PC-3 (cell line): ENCODE data around the gene YIF1B.

Experiments
- EZH2 ChIP-seq: fragments of 300-600 bp; sonication (generic); IDR thresholded peaks from one replicate; pipeline ENCODE4 v1.6.1; 2017; ENCODE audit warnings: antibody characterized with exemption, mild to moderate bottlenecking, low read length; ENCODE audit not compliant: unreplicated experiment
- TF ChIP-seq, protein P1 (sequence below): fragments of 300-600 bp; sonication (generic); conservative IDR thresholded peaks from 2 replicates; pipeline ENCODE4 v1.5.1; 2017; ENCODE audit warnings: antibody characterized with exemption, low read depth, mild to moderate bottlenecking, low read length

- TF ChIP-seq, protein P1, sequence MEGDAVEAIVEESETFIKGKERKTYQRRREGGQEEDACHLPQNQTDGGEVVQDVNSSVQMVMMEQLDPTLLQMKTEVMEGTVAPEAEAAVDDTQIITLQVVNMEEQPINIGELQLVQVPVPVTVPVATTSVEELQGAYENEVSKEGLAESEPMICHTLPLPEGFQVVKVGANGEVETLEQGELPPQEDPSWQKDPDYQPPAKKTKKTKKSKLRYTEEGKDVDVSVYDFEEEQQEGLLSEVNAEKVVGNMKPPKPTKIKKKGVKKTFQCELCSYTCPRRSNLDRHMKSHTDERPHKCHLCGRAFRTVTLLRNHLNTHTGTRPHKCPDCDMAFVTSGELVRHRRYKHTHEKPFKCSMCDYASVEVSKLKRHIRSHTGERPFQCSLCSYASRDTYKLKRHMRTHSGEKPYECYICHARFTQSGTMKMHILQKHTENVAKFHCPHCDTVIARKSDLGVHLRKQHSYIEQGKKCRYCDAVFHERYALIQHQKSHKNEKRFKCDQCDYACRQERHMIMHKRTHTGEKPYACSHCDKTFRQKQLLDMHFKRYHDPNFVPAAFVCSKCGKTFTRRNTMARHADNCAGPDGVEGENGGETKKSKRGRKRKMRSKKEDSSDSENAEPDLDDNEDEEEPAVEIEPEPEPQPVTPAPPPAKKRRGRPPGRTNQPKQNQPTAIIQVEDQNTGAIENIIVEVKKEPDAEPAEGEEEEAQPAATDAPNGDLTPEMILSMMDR = no peak
- TF ChIP-seq EZH2 = no peak
Measured at GRCh38 chr19:38262585-38263268, 53.0 kb downstream of the YIF1B start.
